SK-N-SH treated with all-trans-retinoic acid at 6 μM for 48 hours (cell line): ENCODE data around the gene SENP1.

Experiments
- ZC3H10 ChIP-seq: fragments of 250-450 bp; sonication (Bioruptor Pico); IDR thresholded peaks from 2 replicates; pipeline ENCODE4 v1.5.1; 2021; ENCODE audit warnings: mild to moderate bottlenecking, moderate library complexity
- TF ChIP-seq, protein P1 (sequence below): fragments of 250-450 bp; sonication (Bioruptor Pico); IDR thresholded peaks from 2 replicates; pipeline ENCODE4 v1.8.0; 2020; ENCODE audit warnings: mild to moderate bottlenecking, moderate library complexity, borderline replicate concordance

DNA sequence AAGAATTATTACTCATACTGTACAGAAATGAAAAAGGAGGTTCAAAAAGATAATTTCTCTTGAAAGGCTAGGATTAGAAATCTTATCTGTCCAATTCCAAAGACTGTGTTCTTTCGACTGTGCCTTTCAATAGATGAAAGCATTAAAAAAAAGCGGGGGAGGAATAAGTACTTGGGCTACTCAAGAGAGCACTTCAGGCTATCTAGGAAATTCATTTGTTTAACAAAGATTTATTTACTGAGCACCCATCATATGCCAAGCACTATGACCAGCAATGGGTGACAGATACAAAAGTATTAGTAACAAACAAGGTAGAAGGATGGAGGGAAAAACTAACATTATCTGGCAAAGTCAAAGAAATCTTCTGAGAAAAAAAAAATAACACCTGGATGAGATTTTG, 37.4 kb downstream of the SENP1 start:
- no peak for TF ChIP-seq ZC3H10 (CRISPR knock-in tag)
- TF ChIP-seq, protein P1, sequence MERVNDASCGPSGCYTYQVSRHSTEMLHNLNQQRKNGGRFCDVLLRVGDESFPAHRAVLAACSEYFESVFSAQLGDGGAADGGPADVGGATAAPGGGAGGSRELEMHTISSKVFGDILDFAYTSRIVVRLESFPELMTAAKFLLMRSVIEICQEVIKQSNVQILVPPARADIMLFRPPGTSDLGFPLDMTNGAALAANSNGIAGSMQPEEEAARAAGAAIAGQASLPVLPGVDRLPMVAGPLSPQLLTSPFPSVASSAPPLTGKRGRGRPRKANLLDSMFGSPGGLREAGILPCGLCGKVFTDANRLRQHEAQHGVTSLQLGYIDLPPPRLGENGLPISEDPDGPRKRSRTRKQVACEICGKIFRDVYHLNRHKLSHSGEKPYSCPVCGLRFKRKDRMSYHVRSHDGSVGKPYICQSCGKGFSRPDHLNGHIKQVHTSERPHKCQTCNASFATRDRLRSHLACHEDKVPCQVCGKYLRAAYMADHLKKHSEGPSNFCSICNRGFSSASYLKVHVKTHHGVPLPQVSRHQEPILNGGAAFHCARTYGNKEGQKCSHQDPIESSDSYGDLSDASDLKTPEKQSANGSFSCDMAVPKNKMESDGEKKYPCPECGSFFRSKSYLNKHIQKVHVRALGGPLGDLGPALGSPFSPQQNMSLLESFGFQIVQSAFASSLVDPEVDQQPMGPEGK (CRISPR knock-in tag): no peak
